Subcutaneous adipose tissue (tissue), 4 donors: ENCODE data around the gene MRGPRE. TPM values are rescaled to one million over a fixed set of nuclear protein-coding genes. Genes with fewer than 3 reads are reported as not detected.

ENCODE experiments used
- CTCF ChIP-seq: fragments of 450-650 bp; IDR thresholded peaks from one replicate; pipeline ENCODE4 v1.5.1; 2016; ENCODE audit warnings: low read depth, mild to moderate bottlenecking, control low read depth, antibody characterized with exemption, moderate library complexity
- total RNA-seq, 4 donors: library from RNA; depleted of rRNA; stranded (reverse); fragments of >200 nt; gene quantifications; one replicate each; pipeline ENCODE4 v1.1.0, GENCODE V29; 2016

Gene MRGPRE
- total RNA-seq, 4 donors from 2014 or later = not detected

GRCh38 chr11:3201677-3202181 lies 30.5 kb downstream of the MRGPRE start:
- TF ChIP-seq CTCF = no peak

DNA sequence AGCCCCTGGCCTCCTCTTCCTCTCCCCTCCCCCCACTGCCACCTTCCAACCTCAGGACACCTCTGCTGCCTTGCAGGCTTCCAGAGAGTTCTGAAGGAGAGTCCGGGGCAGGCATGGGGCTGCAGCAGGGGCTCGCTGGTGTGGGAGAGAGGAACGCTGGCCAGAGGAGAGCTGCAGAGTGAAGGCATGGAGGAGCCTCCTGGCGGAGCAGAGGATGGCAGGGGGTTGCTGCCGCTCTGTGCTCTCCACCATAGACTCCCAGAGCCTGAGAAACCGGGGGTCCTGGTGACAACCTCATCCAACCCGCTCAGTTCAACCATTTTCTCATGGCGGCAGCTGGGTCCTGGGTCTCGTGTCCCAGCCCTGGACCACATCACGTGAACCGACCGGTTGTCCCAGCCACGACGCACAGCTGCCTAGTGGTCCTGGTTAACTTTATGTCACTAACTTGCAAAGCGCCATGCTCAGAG lies 31.1 kb downstream of the MRGPRE start:
- TF ChIP-seq CTCF = no peak

- no peak for TF ChIP-seq CTCF
Measured at GRCh38 chr11:3200388-3201111, 31.7 kb downstream of the MRGPRE start.

- TF ChIP-seq CTCF = no peak
Measured at GRCh38 chr11:3199537-3200295, 32.5 kb downstream of the MRGPRE start.

- TF ChIP-seq CTCF = no peak
Measured at GRCh38 chr11:3198815-3199214, 33.4 kb downstream of the MRGPRE start.

DNA sequence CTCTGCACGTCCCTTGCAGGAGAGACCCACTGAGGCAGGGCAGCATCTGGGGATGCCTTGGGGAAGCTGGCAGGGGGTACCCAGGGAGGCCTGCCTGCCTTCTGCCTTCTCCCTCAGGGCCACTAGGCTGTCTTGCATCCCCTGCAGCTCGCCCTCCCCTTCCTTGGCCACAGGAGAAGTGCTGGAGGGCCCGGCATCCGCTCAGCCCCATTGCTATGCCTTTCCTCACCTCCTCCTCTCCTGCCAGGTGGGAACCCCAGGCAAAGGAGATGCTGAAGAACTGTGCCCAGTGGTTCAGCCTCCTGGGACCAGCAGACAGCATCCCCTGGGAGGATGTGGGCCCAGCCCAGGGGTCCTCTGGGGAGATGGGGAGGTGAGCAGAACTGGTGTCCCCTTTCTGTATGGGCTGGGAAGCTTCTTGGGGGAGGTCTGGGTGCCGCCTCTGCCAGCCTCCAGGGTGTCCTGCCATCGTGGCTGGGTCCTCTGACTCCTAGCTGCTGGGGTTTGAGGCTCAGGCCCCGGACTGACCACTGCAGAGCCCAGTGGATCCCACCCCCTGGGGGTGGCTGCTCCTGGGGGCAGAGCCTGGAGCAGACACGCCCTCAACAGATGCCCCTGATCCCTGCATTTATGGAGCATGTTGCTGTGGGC lies 34.2 kb downstream of the MRGPRE start:
- TF ChIP-seq CTCF = no peak
